Loucy (cell line): Measurements from ENCODE around the gene ASPG.

ENCODE experiments used
- H2AFZ ChIP-seq: fragments of 200-600 bp; sonication (generic); 2 replicates; pipeline ENCODE4 v1.6.0; 2016; ENCODE audit warnings: antibody characterized with exemption, mild to moderate bottlenecking, low read length, moderate library complexity
- H3F3A ChIP-seq: fragments of 200-600 bp; 2 replicates; pipeline ENCODE4 v1.6.0; 2016; ENCODE audit warnings: antibody characterized with exemption, low read depth, mild to moderate bottlenecking
- H3K27me3 ChIP-seq: fragments of 200-600 bp; sonication (generic); 2 replicates; pipeline ENCODE4 v1.6.1; 2014; ENCODE audit warnings: low read length, mild to moderate bottlenecking; ENCODE audit not compliant: insufficient read depth, poor library complexity, severe bottlenecking
- H3K36me3 ChIP-seq: fragments of 200-600 bp; sonication (generic); 2 replicates; pipeline ENCODE4 v1.6.1; 2016; ENCODE audit warnings: low read length; ENCODE audit not compliant: insufficient read depth
- H3K4me1 ChIP-seq: fragments of 200-600 bp; sonication (generic); 2 replicates; pipeline ENCODE4 v1.5.1; 2014; ENCODE audit warnings: low read length, mild to moderate bottlenecking; ENCODE audit not compliant: insufficient read depth, poor library complexity, severe bottlenecking
- H3K4me2 ChIP-seq: fragments of 200-600 bp; sonication (generic); 2 replicates; pipeline ENCODE4 v1.6.0; 2014; ENCODE audit warnings: antibody characterized with exemption, low read length, low read depth, mild to moderate bottlenecking; ENCODE audit not compliant: poor library complexity, severe bottlenecking
- H3K4me3 ChIP-seq: fragments of 200-600 bp; sonication (generic); 2 replicates; pipeline ENCODE4 v1.5.1; 2014; ENCODE audit warnings: low read length, mild to moderate bottlenecking, mixed read lengths; ENCODE audit not compliant: poor library complexity, severe bottlenecking
- H3K79me2 ChIP-seq: fragments of 200-600 bp; sonication (generic); 2 replicates; pipeline ENCODE4 v1.6.1; 2014; ENCODE audit warnings: low read length; ENCODE audit not compliant: insufficient read depth
- H3K9ac ChIP-seq: fragments of 200-600 bp; sonication (generic); 2 replicates; pipeline ENCODE4 v1.6.0; 2014; ENCODE audit warnings: mild to moderate bottlenecking, low read depth, low read length, moderate library complexity; ENCODE audit not compliant: poor library complexity, severe bottlenecking
- H3K9me2 ChIP-seq: fragments of 200-600 bp; sonication (generic); replicated peaks from 2 replicates; pipeline ENCODE4 v1.6.1; 2016; ENCODE audit warnings: low read depth, low read length, mixed read lengths
- H3K9me3 ChIP-seq: fragments of 200-600 bp; sonication (generic); 2 replicates; pipeline ENCODE4 v1.6.1; 2014; ENCODE audit warnings: mild to moderate bottlenecking, antibody characterized with exemption, low read length, low read depth; ENCODE audit not compliant: insufficient read depth
- H4K20me1 ChIP-seq: fragments of 200-600 bp; sonication (generic); 2 replicates; pipeline ENCODE4 v1.6.0; 2014; ENCODE audit warnings: antibody characterized with exemption, low read length, mild to moderate bottlenecking; ENCODE audit not compliant: insufficient read depth, poor library complexity, severe bottlenecking
- CTCF ChIP-seq: fragments of 200-600 bp; sonication (generic); conservative IDR thresholded peaks from 2 replicates; pipeline ENCODE4 v1.5.1; 2014; ENCODE audit warnings: mild to moderate bottlenecking, antibody characterized with exemption, low read length
- EZH2phosphoT487 ChIP-seq: fragments of 200-600 bp; IDR thresholded peaks from 2 replicates; pipeline ENCODE4 v1.6.1; 2018; ENCODE audit warnings: antibody characterized with exemption, mild to moderate bottlenecking, moderate library complexity, borderline replicate concordance

The ASPG gene

GRCh38 chr14:104084251-104085002 is 1.1 kb upstream of the ASPG start:
- Histone ChIP-seq H3K4me2 (no peak overlapping the region), H2AFZ (no peak overlapping the region), H4K20me1 (no peaks in the 10 kb centered on the region), H3K9me2 (no peaks in the 10 kb centered on the region), H3K9me3 (no peaks in the 10 kb centered on the region), H3F3A (no peaks in the 10 kb centered on the region), H3K4me1 (no peaks in the 10 kb centered on the region), H3K4me3 (no peak overlapping the region), H3K79me2 (no peaks in the 10 kb centered on the region), H3K9ac (no peak overlapping the region), H3K36me3 (no peaks in the 10 kb centered on the region), H3K27me3 (no peaks in the 10 kb centered on the region)
- no peak for TF ChIP-seq CTCF
- TF ChIP-seq EZH2phosphoT487: no peak

GRCh38 chr14:104085889-104086201 is 345 bp downstream of the ASPG start:
- Histone ChIP-seq H3K27me3 (no peaks in the 10 kb centered on the region), H3K4me1 (no peaks in the 10 kb centered on the region), H3K4me2 (no peak overlapping the region), H3K9me2 (no peaks in the 10 kb centered on the region), H3K9ac (no peak overlapping the region), H3K4me3 (no peak overlapping the region), H3K9me3 (no peaks in the 10 kb centered on the region), H3K79me2 (no peaks in the 10 kb centered on the region), H3F3A (no peaks in the 10 kb centered on the region), H2AFZ (no peak overlapping the region), H4K20me1 (no peaks in the 10 kb centered on the region), H3K36me3 (no peaks in the 10 kb centered on the region)
- TF ChIP-seq CTCF: no peak
- no peak for TF ChIP-seq EZH2phosphoT487

- H3K9me3 ChIP-seq: no peaks in the 10 kb centered on the region
- no peaks in the 10 kb centered on the region for H3F3A ChIP-seq
- H3K9me2 ChIP-seq: no peaks in the 10 kb centered on the region
- H3K4me2 ChIP-seq: no peak overlapping the region
- no peaks in the 10 kb centered on the region for H3K4me1 ChIP-seq
- H3K36me3 ChIP-seq: no peaks in the 10 kb centered on the region
- H3K9ac ChIP-seq: no peak overlapping the region
- H3K79me2 ChIP-seq: no peaks in the 10 kb centered on the region
- no peak overlapping the region for H3K4me3 ChIP-seq
- no peaks in the 10 kb centered on the region for H3K27me3 ChIP-seq
- no peak overlapping the region for H2AFZ ChIP-seq
- no peaks in the 10 kb centered on the region for H4K20me1 ChIP-seq
- TF ChIP-seq CTCF (no peak), EZH2phosphoT487 (no peak)
Observed at GRCh38 chr14:104086210-104086660, 735 bp downstream of the ASPG start.
